ENCODE measurements around the gene TMEM245.

TMEM245 gene

GRCh38 chr9:109100543-109101201 lies 19.1 kb downstream of the TMEM245 start:
- no peak for DNase-seq

- DNase-seq: no peak
Observed at GRCh38 chr9:109098960-109099308, 20.8 kb downstream of the TMEM245 start.

- DNase-seq: no peak
Observed at GRCh38 chr9:109098171-109098959, 21.4 kb downstream of the TMEM245 start.

GRCh38 chr9:109097146-109097545 lies 22.6 kb downstream of the TMEM245 start:
- DNase-seq: no peak

GRCh38 chr9:109095321-109095720 lies 24.4 kb downstream of the TMEM245 start:
- DNase-seq: no peak

- no peak for DNase-seq
Observed at GRCh38 chr9:109094268-109094667, 25.5 kb downstream of the TMEM245 start.

GRCh38 chr9:109092587-109092986 lies 27.2 kb downstream of the TMEM245 start:
- DNase-seq: no peak

GRCh38 chr9:109092051-109092580 lies 27.6 kb downstream of the TMEM245 start:
- DNase-seq: no peak

GRCh38 chr9:109088221-109088620 lies 31.5 kb downstream of the TMEM245 start:
- no peak for DNase-seq

- no peak for DNase-seq
Observed at GRCh38 chr9:109087795-109088194, 32.0 kb downstream of the TMEM245 start.

GRCh38 chr9:109086221-109086620 lies 33.5 kb downstream of the TMEM245 start:
- no peak for DNase-seq

- no peak for DNase-seq
Observed at GRCh38 chr9:109085510-109085909, 34.2 kb downstream of the TMEM245 start.

- no peak for DNase-seq
Observed at GRCh38 chr9:109083813-109084405, 35.8 kb downstream of the TMEM245 start.

GRCh38 chr9:109083141-109083540 lies 36.6 kb downstream of the TMEM245 start:
- DNase-seq: no peak

GRCh38 chr9:109082091-109082620 lies 37.6 kb downstream of the TMEM245 start:
- no peak for DNase-seq

- no peak for DNase-seq
Observed at GRCh38 chr9:109074236-109074889, 45.4 kb downstream of the TMEM245 start.

GRCh38 chr9:109072821-109073435 lies 46.8 kb downstream of the TMEM245 start:
- DNase-seq: no peak

- DNase-seq: no peak
Observed at GRCh38 chr9:109072133-109072692, 47.5 kb downstream of the TMEM245 start.

GRCh38 chr9:109068764-109069163 lies 51.0 kb downstream of the TMEM245 start:
- DNase-seq: no peak

- DNase-seq: no peak
Observed at GRCh38 chr9:109064963-109065702, 54.6 kb downstream of the TMEM245 start.

- DNase-seq: no peak
Observed at GRCh38 chr9:109063760-109064159, 56.0 kb downstream of the TMEM245 start.

- DNase-seq: no peak
Observed at GRCh38 chr9:109062543-109062942, 57.2 kb downstream of the TMEM245 start.

Data from activated CD4-positive, alpha-beta T cell treated with anti-CD3 and anti-CD28 coated beads for 1 hour (primary cell).